ENCODE measurements around the gene TMEM190.

The TMEM190 gene

DNA sequence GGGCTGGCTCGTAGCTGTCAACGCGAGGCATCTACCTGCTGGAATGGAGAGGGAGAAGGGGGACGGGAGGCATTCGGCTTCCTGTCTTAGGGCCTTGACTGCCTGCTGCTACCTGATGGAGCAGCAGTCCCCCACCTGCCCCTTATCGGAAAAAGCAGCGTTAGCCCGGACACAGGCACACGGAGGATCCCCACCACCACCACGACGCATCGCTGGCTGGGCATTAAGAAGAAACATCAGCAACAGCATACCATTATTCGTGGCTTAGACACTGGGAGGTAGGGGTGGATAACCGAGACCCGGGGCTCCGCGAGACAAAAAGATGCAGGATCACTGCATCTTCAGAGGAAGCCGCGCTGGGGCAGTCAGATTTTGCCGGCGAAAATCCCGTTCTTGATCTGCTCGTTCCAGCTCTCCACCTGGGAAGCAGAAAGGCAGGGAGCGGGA is 23.2 kb upstream of the TMEM190 start:
- no peak overlapping the region for H3K4me3 ChIP-seq (ENCODE audit: low read depth, low read length)
- TF ChIP-seq, protein P1, sequence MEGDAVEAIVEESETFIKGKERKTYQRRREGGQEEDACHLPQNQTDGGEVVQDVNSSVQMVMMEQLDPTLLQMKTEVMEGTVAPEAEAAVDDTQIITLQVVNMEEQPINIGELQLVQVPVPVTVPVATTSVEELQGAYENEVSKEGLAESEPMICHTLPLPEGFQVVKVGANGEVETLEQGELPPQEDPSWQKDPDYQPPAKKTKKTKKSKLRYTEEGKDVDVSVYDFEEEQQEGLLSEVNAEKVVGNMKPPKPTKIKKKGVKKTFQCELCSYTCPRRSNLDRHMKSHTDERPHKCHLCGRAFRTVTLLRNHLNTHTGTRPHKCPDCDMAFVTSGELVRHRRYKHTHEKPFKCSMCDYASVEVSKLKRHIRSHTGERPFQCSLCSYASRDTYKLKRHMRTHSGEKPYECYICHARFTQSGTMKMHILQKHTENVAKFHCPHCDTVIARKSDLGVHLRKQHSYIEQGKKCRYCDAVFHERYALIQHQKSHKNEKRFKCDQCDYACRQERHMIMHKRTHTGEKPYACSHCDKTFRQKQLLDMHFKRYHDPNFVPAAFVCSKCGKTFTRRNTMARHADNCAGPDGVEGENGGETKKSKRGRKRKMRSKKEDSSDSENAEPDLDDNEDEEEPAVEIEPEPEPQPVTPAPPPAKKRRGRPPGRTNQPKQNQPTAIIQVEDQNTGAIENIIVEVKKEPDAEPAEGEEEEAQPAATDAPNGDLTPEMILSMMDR (IDR thresholded peaks at IDR 0.05; ENCODE audit: insufficient read depth, low read depth, low read length, missing control alignments): no peak
- DNase-seq (ENCODE audit: low read depth): no peak

DNA sequence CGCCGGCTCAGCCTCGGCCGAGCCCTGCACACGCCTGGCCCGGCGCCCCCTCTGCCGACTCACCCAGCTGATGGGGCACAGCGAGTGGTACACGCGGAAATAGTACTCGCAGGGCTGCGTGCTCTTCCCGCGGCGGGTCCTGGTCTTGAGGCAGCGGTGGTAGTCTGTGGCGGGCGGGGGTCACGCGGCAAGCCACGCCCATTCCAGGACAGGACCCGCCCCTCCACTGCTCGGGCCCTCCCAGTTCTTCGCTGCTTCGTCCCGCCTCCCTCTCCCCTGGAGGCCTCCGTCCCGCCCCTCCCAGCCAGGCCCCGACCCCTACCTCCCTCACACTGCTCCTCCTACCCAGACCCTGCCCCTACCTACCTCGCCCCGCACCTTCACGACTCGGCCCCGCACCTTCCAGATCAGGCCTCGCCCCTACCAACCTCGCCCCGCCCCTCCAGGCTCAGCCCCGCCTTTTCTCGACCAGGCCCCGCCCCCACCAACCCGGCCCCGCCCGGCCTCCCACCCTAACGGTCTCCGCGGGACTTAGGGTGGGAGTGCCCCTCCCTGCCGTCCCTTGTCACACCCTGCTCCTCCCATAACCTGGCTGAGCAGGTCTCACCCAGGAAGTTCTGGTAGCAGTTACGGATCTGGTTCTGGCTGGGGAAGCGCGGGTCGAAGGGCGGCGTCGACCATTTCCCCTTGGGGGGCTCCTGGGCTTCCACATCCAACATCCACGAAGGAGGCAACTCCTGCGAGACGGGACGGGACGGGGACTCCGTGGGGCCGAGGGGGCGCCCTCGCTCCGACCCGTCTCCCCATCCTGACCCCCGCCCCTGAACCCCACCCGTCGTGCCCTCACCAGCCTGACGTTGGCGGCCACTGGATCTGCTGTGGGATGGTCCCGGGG is 22.6 kb upstream of the TMEM190 start:
- peak; percentile 58 for DNase-seq (ENCODE audit: low read depth)
- peak overlapping the region; percentile 28; the same call in 1 of the 2 replicates for H3K4me3 ChIP-seq (ENCODE audit: low read depth, low read length)
- TF ChIP-seq, protein P1 (IDR thresholded peaks at IDR 0.05; ENCODE audit: insufficient read depth, low read depth, low read length, missing control alignments): no peak

DNA sequence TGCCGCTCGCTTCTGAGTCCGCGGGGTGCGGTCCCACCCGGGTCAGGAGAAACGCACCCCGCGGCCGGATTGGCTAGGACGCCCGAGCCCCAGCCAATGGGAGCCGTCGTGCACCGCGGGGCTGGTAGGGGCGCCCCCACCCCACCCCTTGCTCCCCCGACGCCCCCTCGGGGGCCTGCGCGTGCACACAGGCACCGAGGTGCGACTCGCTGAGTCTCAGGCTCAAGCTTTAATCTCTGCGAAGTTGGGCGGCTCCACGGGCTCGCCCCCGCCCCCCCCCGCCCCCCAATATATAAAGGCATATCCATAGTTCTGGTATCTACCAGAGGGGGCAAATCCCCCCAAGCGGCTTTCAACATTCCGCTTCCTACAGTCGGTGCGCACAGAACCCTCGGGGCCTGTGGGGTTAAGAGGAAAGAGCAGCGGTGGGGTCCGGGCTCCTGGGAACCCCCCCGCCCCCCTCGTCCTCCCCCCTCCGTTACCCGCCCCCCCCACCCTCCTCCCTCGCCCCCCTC is 21.9 kb upstream of the TMEM190 start, which contains the start of gene COX6B2:
Gene COX6B2, minus strand, starts transcription at position 22 of the 515 bp plus-strand sequence. CDS start 198 bp downstream, outside the sequence.
- TF ChIP-seq, protein P1 (IDR thresholded peaks at IDR 0.05; ENCODE audit: insufficient read depth, low read depth, low read length, missing control alignments): no peak
- H3K4me3 ChIP-seq (ENCODE audit: low read depth, low read length): peak within 1 kb of the TSS; percentile 28; the same call in 1 of the 2 replicates

DNA sequence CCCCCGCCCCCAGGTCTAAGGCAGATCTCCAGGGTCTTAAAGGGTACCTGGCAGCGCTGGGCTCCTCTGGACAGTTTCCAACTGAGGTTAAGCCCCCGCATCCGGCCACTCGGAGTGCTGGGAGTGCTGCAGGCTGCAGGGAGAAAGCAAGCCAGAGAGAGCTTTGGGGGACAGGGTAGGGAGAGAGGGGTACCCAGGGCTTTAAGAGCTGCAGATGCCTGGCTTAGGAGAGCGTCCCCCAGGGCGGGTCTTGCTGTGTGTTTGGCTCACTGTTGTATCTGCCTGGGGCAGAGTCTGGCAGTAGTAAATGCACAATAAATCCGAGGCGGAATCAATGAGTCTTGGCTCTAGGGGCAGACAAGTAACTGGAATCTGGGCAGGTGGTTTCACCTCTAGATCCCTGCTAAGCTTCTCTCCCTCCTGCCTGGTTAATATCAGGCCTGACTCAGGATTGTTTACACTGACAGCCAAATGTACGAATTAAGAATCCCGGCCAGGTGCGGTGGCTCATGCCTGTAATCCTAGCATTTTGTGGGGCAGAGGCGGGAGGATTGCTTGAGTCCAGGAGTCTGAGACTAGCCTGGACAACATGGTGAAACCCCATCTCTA is 21.3 kb upstream of the TMEM190 start:
- H3K4me3 ChIP-seq (ENCODE audit: low read depth, low read length): no peak overlapping the region

More for the DNA sequence above, 21.9 kb upstream of the TMEM190 start, which contains the start of gene COX6B2:
- no peak for DNase-seq (ENCODE audit: low read depth)

DNA sequence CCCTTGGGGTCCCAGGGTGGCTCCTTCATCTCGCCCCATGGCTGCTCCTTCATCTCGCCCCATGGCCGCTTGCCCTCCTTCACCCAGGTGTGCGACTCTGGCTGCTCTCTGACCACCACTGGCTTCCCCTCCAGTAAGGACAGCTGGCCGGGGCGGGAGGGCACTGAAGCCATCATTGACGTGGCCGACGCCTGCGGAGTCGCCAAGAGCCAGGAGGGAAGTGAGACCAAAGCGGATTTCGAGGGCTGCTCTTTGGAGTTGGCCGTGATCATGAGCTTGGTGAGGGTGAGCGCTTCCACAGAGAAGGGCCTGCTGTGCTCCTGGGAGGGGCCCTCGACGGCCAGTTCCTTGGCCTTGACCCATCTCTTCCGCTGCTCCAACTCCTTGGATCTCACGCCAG is 18.1 kb upstream of the TMEM190 start:
- no peak for DNase-seq (ENCODE audit: low read depth)
- no peak overlapping the region for H3K4me3 ChIP-seq (ENCODE audit: low read depth, low read length)
- TF ChIP-seq, protein P1 (IDR thresholded peaks at IDR 0.05; ENCODE audit: insufficient read depth, low read depth, low read length, missing control alignments): no peak

More for the DNA sequence above, 21.3 kb upstream of the TMEM190 start:
- no peak for DNase-seq (ENCODE audit: low read depth)
- TF ChIP-seq, protein P1 (IDR thresholded peaks at IDR 0.05; ENCODE audit: insufficient read depth, low read depth, low read length, missing control alignments): no peak

DNA sequence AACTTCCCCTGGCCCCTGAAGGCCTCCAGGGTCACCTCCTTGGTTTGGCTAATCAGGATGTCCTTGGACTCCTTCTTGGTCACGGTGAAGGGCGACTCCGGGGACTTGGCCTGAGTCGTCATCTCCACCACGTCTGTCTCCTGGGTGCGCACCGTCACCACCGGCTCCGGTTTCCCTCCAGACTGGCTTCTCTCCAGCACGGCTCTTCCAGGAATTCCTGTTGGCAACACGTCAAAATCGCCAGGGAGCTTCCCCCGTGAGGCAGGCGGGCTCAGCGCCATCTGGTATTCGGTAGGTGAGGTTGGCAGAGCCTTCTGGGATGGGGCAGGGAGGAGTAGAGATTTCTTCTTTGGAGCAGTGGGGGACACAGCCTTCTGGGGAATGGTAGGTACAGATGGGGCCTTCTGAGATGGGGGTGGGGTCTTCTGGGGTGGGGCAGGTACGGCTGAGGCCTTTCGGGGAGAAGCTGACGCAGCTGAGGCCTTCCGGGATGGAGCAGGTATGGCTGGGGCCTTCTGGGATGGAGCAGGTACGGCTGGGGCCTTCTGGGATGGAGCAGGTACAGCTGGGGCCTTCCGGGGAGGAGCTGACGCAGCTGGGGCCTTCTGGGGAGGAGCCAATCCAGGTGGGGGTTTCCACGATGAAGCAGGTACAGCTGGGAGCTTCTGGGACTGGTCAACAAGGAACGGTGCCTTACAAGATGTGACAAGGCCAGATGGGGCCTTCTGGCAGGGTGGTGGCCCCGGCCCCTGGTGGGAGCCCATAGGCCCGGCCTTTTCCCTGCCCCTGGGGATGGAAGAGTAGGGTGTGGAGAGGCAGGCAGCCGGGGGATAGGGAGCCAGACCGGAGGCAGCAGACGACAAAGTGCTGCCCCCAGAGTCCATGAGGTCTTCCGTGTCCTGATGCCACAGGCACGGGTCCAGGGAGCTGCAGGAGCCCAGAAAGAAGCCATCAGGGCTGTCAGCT is 17.4 kb upstream of the TMEM190 start:
- TF ChIP-seq, protein P1 (IDR thresholded peaks at IDR 0.05; ENCODE audit: insufficient read depth, low read depth, low read length, missing control alignments): no peak
- no peak for DNase-seq (ENCODE audit: low read depth)
- no peak overlapping the region for H3K4me3 ChIP-seq (ENCODE audit: low read depth, low read length)
